GM13976 (cell line): ENCODE data around the gene TOMT.

ENCODE experiments used
- DNase-seq: peaks from one replicate; pipeline ENCODE4 v3.0.0; 2012; ENCODE audit warnings: low spot score
- in situ Hi-C: fragments of 300-500 bp; cut with MboI; formaldehyde crosslinking; loops from one replicate; pipeline ENCODE4 v1.12.0; 2022; ENCODE audit warnings: low sequenced_read_pairs, mixed read lengths, inconsistent platforms; ENCODE audit not compliant: unreplicated experiment
- TF ChIP-seq, protein P1 (sequence below): IDR thresholded peaks from 2 replicates; pipeline ENCODE4 v1.5.1; 2012; ENCODE audit warnings: borderline replicate concordance, mild to moderate bottlenecking; ENCODE audit not compliant: insufficient read depth; ENCODE audit errors: extremely low read depth, missing control alignments, control extremely low read depth

The TOMT gene

GRCh38 chr11:72122607-72123006 is 16.9 kb downstream of the TOMT start:
- in situ Hi-C loops = no loop called here
- TF ChIP-seq, protein P1, sequence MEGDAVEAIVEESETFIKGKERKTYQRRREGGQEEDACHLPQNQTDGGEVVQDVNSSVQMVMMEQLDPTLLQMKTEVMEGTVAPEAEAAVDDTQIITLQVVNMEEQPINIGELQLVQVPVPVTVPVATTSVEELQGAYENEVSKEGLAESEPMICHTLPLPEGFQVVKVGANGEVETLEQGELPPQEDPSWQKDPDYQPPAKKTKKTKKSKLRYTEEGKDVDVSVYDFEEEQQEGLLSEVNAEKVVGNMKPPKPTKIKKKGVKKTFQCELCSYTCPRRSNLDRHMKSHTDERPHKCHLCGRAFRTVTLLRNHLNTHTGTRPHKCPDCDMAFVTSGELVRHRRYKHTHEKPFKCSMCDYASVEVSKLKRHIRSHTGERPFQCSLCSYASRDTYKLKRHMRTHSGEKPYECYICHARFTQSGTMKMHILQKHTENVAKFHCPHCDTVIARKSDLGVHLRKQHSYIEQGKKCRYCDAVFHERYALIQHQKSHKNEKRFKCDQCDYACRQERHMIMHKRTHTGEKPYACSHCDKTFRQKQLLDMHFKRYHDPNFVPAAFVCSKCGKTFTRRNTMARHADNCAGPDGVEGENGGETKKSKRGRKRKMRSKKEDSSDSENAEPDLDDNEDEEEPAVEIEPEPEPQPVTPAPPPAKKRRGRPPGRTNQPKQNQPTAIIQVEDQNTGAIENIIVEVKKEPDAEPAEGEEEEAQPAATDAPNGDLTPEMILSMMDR = no peak

DNA sequence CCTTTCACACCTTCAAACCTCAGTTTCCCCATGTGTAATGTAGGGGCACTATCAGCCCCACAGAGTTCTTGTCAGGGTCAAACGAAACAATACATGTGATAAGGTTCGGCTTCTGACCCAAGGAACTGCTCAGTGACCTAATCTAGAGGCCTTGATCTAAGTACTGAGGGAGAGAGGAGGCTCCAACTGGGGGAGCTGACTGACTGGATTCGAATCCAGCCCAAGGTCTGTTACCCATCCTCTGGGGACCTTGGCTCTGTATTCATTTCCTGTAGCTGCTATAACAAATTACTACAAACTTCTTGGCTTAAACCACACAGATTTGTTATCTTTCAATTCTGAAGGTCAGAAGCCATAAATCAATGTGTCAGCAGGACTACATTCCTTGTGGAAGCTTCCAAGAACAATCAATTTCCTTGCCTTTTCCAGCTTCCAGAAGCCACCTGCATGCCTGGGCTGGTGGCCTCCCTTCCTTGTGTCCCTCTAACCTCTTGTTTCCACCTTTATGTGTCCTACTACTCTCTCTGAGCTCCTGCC is 17.5 kb downstream of the TOMT start:
- in situ Hi-C loops = no loop called here
- TF ChIP-seq, protein P1 = no peak
- no peak for DNase-seq

More at GRCh38 chr11:72122607-72123006, 16.9 kb downstream of the TOMT start:
- no peak for DNase-seq

DNA sequence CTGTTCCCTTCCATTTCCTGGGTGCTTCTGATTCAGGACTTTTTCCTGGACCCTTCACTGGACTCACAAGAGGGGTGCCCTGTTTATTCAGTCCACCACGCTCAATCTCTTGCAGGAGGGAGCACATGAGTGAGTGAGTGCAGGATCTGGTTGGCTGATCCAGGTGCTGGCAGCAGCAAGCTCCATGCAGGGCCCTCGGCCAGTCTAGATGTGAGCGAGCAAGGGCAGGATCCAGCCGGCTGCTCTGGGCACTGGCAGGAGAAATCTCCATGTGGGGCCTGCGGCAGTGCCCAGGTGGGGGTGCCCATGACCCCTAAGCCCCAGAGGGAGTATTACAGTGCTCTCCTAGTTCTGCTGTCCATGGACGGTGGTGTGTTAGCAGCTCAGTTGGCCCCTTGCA is 18.3 kb downstream of the TOMT start:
- in situ Hi-C loops = no loop called here
- TF ChIP-seq, protein P1 = no peak
- DNase-seq = no peak

- in situ Hi-C loops = no loop called here
- TF ChIP-seq, protein P1 = no peak
- no peak for DNase-seq
Observed at GRCh38 chr11:72125956-72126355, 20.2 kb downstream of the TOMT start.

DNA sequence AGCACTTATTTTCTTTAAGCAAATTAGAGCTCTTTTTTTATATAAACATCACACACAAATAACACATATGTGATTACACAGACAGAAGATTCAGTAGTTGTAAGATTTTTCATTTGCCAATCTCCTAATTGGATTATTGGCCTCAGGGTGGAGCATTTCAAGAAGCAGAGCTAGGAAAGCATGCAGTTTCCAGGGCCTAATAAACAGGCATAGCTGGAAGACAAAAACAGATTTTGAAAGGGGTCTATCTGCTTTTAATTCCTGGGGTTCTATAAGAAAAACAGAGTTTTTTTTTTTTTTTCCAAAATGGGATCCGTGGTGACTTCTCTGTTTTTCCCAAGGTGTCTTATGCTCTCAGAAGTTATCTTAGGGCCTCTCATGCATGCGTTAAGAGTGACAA is 22.2 kb downstream of the TOMT start:
- DNase-seq = no peak
- TF ChIP-seq, protein P1 = no peak
- in situ Hi-C loops = no loop called here

DNA sequence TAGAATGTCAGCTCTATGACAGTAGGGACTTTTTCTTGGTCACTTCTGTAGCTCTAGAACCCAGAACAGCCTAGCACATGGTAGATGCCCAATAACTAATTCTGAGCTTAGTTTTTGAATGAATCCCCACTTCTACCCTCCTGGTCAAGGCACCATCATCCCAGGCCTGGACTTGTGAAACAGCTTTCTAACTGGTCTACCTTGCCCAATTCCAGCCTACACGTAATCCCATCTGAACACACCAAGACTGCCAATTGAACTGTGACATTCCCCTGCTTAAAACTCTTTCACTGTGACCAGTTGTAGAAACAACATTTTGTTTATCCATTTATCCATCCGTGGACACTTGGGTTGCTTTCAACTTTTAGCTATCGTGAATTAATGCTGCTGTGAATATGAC is 23.7 kb downstream of the TOMT start:
- DNase-seq = no peak
- TF ChIP-seq, protein P1 = no peak
- in situ Hi-C loops = no loop called here
